ENCODE data around the gene STX4. TPM values are rescaled to one million over a fixed set of nuclear protein-coding genes. Genes with fewer than 3 reads are reported as not detected.
A peak's percentile ranks its signal among the peaks of the same experiment; 100 is the strongest.

Gene STX4
- total and polyA plus RNA-seq, 9 of the 15 experiments (the other 6 are each of a cell fraction or from before 2014, with no cell fraction given): 3.2 to 48.0 (median 21.5) TPM

DNA sequence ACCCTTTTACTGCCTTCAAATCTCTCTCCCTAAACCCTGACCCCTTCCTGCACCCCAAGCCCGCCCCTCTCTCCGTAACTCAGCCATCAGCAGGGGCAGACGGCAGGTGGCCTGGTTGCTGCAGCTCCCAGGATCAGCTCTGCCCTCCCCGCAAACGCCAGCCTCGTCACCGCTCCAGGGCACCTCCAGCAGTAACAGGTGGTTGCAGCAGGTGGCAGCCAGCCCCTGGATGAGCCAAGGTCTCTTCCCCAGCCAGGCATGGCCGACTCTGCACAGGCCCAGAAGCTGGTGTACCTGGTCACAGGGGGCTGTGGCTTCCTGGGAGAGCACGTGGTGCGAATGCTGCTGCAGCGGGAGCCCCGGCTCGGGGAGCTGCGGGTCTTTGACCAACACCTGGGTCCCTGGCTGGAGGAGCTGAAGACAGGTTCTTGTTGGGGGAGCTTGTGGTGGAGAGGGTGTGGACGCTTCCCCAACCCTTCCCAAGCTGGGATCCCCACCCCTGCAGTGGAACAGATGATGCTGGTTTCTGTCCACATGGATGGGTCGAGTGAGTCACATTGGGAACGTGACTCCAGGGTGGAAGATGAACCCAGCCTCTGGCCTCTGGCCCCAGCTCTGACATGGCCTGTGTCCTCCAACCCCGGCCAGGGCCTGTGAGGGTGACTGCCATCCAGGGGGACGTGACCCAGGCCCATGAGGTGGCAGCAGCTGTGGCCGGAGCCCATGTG, 47.8 kb upstream of the STX4 start (continued):
- TF ChIP-seq, protein P1, sequence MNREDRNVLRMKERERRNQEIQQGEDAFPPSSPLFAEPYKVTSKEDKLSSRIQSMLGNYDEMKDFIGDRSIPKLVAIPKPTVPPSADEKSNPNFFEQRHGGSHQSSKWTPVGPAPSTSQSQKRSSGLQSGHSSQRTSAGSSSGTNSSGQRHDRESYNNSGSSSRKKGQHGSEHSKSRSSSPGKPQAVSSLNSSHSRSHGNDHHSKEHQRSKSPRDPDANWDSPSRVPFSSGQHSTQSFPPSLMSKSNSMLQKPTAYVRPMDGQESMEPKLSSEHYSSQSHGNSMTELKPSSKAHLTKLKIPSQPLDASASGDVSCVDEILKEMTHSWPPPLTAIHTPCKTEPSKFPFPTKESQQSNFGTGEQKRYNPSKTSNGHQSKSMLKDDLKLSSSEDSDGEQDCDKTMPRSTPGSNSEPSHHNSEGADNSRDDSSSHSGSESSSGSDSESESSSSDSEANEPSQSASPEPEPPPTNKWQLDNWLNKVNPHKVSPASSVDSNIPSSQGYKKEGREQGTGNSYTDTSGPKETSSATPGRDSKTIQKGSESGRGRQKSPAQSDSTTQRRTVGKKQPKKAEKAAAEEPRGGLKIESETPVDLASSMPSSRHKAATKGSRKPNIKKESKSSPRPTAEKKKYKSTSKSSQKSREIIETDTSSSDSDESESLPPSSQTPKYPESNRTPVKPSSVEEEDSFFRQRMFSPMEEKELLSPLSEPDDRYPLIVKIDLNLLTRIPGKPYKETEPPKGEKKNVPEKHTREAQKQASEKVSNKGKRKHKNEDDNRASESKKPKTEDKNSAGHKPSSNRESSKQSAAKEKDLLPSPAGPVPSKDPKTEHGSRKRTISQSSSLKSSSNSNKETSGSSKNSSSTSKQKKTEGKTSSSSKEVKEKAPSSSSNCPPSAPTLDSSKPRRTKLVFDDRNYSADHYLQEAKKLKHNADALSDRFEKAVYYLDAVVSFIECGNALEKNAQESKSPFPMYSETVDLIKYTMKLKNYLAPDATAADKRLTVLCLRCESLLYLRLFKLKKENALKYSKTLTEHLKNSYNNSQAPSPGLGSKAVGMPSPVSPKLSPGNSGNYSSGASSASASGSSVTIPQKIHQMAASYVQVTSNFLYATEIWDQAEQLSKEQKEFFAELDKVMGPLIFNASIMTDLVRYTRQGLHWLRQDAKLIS (CRISPR knock-in tag; IDR thresholded peaks at IDR 0.05): no peak
- TF ChIP-seq HNRNPK (IDR thresholded peaks at IDR 0.05; ENCODE audit: low read depth, low read length, poor library complexity, severe bottlenecking) (no peak), BHLHE40 (IDR thresholded peaks at IDR 0.05; ENCODE audit: low read length) (peak; percentile 62; the same call in 1 of the 2 replicates), SMAD3 (CRISPR knock-in tag; conservative IDR thresholded peaks at IDR 0.05) (no peak), YY1 (IDR thresholded peaks at IDR 0.05; ENCODE audit: borderline replicate concordance in 1 of 3, control insufficient read depth in 1 of 3, extremely low read depth in 1 of 3, insufficient read depth in 3 of 3, insufficient read length in 1 of 3, insufficient replicate concordance in 2 of 3, low read depth in 1 of 3, low read length in 2 of 3) (peak in 2 of 3 experiments; percentile 27 to 78), KDM4B (IDR thresholded peaks at IDR 0.05; ENCODE audit: borderline replicate concordance in 2 of 2, low read depth in 1 of 2) (no peak), PTRF (tag; IDR thresholded peaks at IDR 0.05) (no peak), MCM5 (IDR thresholded peaks at IDR 0.05; ENCODE audit: low read depth) (no peak), SREBF2 (CRISPR knock-in tag; IDR thresholded peaks at IDR 0.05) (no peak), TAF9B (IDR thresholded peaks at IDR 0.05; ENCODE audit: partially characterized antibody) (no peak), NFATC3 (IDR thresholded peaks at IDR 0.05) (no peak), POLR2G (IDR thresholded peaks at IDR 0.05; ENCODE audit: low read depth, low read length) (peak; percentile 70), MTA2 (IDR thresholded peaks at IDR 0.05; ENCODE audit: low read depth) (no peak)
- TF ChIP-seq, protein P2, sequence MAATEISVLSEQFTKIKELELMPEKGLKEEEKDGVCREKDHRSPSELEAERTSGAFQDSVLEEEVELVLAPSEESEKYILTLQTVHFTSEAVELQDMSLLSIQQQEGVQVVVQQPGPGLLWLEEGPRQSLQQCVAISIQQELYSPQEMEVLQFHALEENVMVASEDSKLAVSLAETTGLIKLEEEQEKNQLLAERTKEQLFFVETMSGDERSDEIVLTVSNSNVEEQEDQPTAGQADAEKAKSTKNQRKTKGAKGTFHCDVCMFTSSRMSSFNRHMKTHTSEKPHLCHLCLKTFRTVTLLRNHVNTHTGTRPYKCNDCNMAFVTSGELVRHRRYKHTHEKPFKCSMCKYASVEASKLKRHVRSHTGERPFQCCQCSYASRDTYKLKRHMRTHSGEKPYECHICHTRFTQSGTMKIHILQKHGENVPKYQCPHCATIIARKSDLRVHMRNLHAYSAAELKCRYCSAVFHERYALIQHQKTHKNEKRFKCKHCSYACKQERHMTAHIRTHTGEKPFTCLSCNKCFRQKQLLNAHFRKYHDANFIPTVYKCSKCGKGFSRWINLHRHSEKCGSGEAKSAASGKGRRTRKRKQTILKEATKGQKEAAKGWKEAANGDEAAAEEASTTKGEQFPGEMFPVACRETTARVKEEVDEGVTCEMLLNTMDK (IDR thresholded peaks at IDR 0.05; ENCODE audit: borderline replicate concordance, insufficient read depth, low read depth, low read length, poor library complexity, severe bottlenecking): no peak
- TF ChIP-seq, protein P3, sequence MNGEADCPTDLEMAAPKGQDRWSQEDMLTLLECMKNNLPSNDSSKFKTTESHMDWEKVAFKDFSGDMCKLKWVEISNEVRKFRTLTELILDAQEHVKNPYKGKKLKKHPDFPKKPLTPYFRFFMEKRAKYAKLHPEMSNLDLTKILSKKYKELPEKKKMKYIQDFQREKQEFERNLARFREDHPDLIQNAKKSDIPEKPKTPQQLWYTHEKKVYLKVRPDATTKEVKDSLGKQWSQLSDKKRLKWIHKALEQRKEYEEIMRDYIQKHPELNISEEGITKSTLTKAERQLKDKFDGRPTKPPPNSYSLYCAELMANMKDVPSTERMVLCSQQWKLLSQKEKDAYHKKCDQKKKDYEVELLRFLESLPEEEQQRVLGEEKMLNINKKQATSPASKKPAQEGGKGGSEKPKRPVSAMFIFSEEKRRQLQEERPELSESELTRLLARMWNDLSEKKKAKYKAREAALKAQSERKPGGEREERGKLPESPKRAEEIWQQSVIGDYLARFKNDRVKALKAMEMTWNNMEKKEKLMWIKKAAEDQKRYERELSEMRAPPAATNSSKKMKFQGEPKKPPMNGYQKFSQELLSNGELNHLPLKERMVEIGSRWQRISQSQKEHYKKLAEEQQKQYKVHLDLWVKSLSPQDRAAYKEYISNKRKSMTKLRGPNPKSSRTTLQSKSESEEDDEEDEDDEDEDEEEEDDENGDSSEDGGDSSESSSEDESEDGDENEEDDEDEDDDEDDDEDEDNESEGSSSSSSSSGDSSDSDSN (IDR thresholded peaks at IDR 0.05; ENCODE audit: borderline replicate concordance in 1 of 2, low read depth in 2 of 2, low read length in 2 of 2): no peak
- TF ChIP-seq, protein P4, sequence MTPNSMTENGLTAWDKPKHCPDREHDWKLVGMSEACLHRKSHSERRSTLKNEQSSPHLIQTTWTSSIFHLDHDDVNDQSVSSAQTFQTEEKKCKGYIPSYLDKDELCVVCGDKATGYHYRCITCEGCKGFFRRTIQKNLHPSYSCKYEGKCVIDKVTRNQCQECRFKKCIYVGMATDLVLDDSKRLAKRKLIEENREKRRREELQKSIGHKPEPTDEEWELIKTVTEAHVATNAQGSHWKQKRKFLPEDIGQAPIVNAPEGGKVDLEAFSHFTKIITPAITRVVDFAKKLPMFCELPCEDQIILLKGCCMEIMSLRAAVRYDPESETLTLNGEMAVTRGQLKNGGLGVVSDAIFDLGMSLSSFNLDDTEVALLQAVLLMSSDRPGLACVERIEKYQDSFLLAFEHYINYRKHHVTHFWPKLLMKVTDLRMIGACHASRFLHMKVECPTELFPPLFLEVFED (CRISPR knock-in tag; conservative IDR thresholded peaks at IDR 0.05): 0 out of 2 replicates have a peak, but pooled peaks have one; percentile 52

All from K562 (cell line).